ENCODE data around the gene GRWD1. TPM values are rescaled to one million over a fixed set of nuclear protein-coding genes. Genes with fewer than 3 reads are reported as not detected.

Gene GRWD1
- total and polyA plus RNA-seq, 10 of the 15 experiments (the other 5 are each of a cell fraction or from before 2014, with no cell fraction given), result 1.4 to 103 (median 30.7) TPM

- peak overlapping the region; percentile 79 for H2AFZ ChIP-seq (ENCODE audit: control insufficient read depth, low read depth, low read length)
- peaks cover 1 to 3% of the 10 kb centered on the region in 2 experiments; a peak in 2 of 4 replicates for H3K27me3 ChIP-seq (replicated peaks in 1 of 2; ENCODE audit: control insufficient read depth in 2 of 2, insufficient read depth in 2 of 2, low read length in 1 of 2)
- H4K20me1 ChIP-seq (ENCODE audit: control insufficient read depth, insufficient read depth), result no peaks in the 10 kb centered on the region
- H3K4me2 ChIP-seq (ENCODE audit: control insufficient read depth, insufficient read depth), result peak overlapping the region; percentile 77; the same call in 1 of the 2 replicates
- DNase-seq (ENCODE audit: low read depth, low spot score), result peak; percentile 48
- in situ Hi-C loops (cut with MboI), result no loop called here
- H3K79me2 ChIP-seq (ENCODE audit: control insufficient read depth, insufficient read depth, low read length), result no peaks in the 10 kb centered on the region
- RAD21 ChIA-PET (ENCODE audit: unreplicated experiment), result interaction anchor here (0.7 to 1.7 kb wide), 5 partner anchors 14 to 179 kb away, joined by 3 to 8 read pairs (median 4); no protein-coding TSS in a partner anchor
- POLR2A ChIA-PET, result interaction anchor here (0.6 to 1.4 kb wide), 3 partner anchors 23 to 165 kb away, joined by 3 to 5 read pairs (median 5); no protein-coding TSS in a partner anchor
- peak overlapping the region; percentile 50; the same call in 1 of the 2 replicates for H3K9ac ChIP-seq (ENCODE audit: control insufficient read depth, insufficient read depth, low read length)
- no peak overlapping the region for H3K27ac ChIP-seq (ENCODE audit: control insufficient read depth, insufficient read depth)
- H3K4me3 ChIP-seq, result peak overlapping the region; percentile 57; the same call in 1 of the 2 replicates
- intact Hi-C loops (cut with micrococcal nuclease; ENCODE audit: unreplicated experiment), result loop anchor here (5.0 kb wide), 1 partner anchor 131 kb away; the partner anchor contains the start of genes SYNGR4 and TMEM143
- no peaks in the 10 kb centered on the region for H3K36me3 ChIP-seq (ENCODE audit: control insufficient read depth in 2 of 2, insufficient read depth in 2 of 2, low read length in 1 of 2)
- peak; percentile 52 for FAIRE-seq
- TF ChIP-seq SIX5 (IDR thresholded peaks at IDR 0.05; ENCODE audit: low read depth, low read length, severe bottlenecking) (no peak), POLR2A (IDR thresholded peaks at IDR 0.05; ENCODE audit: low read depth, low read length) (peak; percentile 68), HDGF (IDR thresholded peaks at IDR 0.05) (peak; percentile 78), RUNX3 (IDR thresholded peaks at IDR 0.05; ENCODE audit: low read length) (no peak), NR2C2 (IDR thresholded peaks at IDR 0.05; ENCODE audit: borderline replicate concordance, control insufficient read depth, insufficient read length, low read depth) (no peak), TCF12 (IDR thresholded peaks at IDR 0.05; ENCODE audit: low read depth, low read length) (0 out of 2 replicates have a peak, but pooled peaks have one; percentile 4), CUX1 (IDR thresholded peaks at IDR 0.05; ENCODE audit: insufficient replicate concordance, low read depth, low read length) (no peak), ZNF274 (IDR thresholded peaks at IDR 0.05; ENCODE audit: insufficient read depth, insufficient read length) (no peak), YY1 (IDR thresholded peaks at IDR 0.05; ENCODE audit: low read depth, low read length) (0 out of 2 replicates have a peak, but pooled peaks have one; percentile 9), JUNB (IDR thresholded peaks at IDR 0.05) (no peak), SP1 (IDR thresholded peaks at IDR 0.05; ENCODE audit: low read depth, low read length) (no peak)
- H3K4me1 ChIP-seq (ENCODE audit: control insufficient read depth, insufficient read depth, low read length), result peaks cover 20% of the 10 kb centered on the region
- WGBS (ENCODE audit: insufficient coverage, insufficient replicate concordance, low lambda C conversion rate, missing lambda C conversion rate), result under 1% methylated on average over 30 of the region's 47 CpGs
- H3K9me3 ChIP-seq (replicated peaks; ENCODE audit: control insufficient read depth, insufficient read depth, low read length), result no peaks in the 10 kb centered on the region
- CTCF ChIA-PET, result interaction anchor here (0.7 to 1.4 kb wide), 3 partner anchors 91 to 116 kb away, joined by 3 to 5 read pairs (median 4); partner anchors contain the start of gene KDELR1
- peak; percentile 85 for ATAC-seq
- SMC1A ChIA-PET (ENCODE audit: uncharacterized antibody, unreplicated experiment), result interaction anchor here (0.7 to 1.3 kb wide), 3 partner anchors 9 to 129 kb away, joined by 3 to 4 read pairs (median 4); partner anchors contain the start of genes SYNGR4 and TMEM143
- BruUV-seq (replicated peaks), result no TSS peak
Observed at GRCh38 chr19:48492925-48493717, 47.3 kb downstream of the GRWD1 start.

Measured in GM12878 (cell line).